Epithelial cell of prostate (primary cell): ENCODE results near the gene DACH1.
"Not testable (repeated sequence)": the region's sequence is repeated elsewhere in the genome, so short reads cannot be mapped to it uniquely, and the experiment has no call there.

Experiments
- DNase-seq: peaks from one replicate; pipeline ENCODE4 v3.0.0-alpha.2; 2011; ENCODE audit warnings: low read depth, low spot score
- H3K27ac ChIP-seq: fragments of 450-650 bp; 2 replicates; pipeline ENCODE4 v1.5.1; 2017; ENCODE audit warnings: mild to moderate bottlenecking

Gene DACH1

DNA sequence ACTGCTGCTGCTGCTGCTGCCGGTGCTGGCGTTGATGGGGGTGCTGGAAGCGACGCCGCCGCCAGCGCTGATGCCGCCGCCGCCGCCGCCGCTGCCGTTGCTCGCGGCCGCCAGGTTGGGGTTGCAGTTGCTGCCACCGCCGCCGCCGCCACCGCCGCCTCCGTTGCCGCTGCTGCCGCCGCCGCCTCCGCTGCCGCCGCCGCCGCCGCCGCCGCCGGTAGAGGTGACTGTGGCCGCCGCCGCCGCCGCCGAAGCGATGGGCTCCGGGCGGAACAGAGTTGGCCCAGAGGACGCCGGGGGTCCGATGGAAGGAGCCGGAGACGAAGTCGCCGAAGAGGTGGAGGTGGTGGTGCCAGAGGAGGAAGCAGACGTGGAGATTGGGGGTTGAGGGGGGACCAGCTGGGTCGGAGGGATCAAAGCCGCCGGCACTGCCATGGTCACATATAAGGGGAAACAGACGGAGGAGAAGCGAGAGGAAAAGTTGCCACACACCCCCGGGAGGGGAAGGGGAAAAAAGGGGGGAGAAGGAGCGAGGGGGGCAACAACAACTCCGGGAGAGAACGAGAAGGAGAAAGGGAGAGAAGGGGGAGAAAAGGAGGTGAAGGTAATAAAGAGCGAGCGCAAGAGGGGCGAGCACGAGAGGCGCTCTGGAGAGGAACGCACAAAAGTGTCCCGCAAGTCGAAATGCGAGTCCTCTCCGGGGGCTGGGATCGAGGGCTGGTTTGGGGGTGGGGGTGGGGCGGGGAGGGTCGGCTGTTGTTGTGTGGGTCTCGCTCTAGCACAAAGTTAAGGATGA, 471 bp downstream of the DACH1 start:
- DNase-seq, result no peak

GRCh38 chr13:71865874-71866334, 1.1 kb downstream of the DACH1 start:
- DNase-seq, result no peak
- no peak overlapping the region for H3K27ac ChIP-seq

More for the DNA sequence above, 471 bp downstream of the DACH1 start:
- no peak overlapping the region for H3K27ac ChIP-seq

GRCh38 chr13:71864986-71865873, 1.8 kb downstream of the DACH1 start:
- H3K27ac ChIP-seq, result no peak overlapping the region
- DNase-seq, result no peak

DNA sequence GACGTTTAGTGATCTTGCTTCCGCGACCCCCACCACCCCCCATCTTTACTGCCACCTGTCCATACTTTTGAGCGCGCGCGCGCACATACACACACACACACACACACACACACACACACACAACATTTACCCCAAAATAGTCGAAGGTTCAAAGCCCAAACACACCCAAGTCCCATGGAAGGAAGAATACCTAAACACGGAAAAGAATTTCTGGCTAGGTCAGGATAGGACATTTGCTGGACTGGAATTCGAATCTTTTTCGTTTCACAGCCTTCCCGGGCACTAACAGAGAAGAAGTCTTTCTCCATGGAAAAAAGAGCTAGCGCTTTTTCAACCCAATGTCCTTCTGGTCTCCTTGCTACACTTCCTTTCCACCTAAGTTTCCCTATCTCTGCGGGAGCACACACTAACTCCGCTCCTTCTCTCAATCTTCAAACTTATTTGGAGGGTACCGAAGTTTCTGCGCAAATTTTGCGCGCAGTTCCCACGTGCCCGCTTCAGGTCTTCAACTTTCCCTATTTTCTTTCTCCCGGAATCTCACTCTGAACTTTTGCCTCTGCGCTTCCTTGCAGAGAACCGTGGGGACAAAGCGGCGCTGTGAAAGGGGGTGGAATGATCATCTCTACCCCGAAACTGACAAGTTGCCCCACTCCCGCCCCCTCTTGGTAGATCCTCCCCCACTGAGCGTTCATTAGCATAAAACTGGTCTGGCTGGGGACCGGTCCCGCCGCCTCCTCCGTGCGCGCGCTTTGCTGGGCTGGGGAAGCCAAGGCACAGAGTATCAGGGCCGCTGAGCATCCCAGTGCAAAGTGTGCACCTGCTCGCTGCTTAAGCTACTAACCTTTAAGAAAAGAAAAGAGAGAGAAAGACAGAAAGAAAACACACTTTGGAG, 2.7 kb downstream of the DACH1 start:
- no peak overlapping the region for H3K27ac ChIP-seq
- DNase-seq, result no peak

GRCh38 chr13:71863254-71863865, 3.6 kb downstream of the DACH1 start:
- no peak for DNase-seq
- H3K27ac ChIP-seq, result no peak overlapping the region

DNA sequence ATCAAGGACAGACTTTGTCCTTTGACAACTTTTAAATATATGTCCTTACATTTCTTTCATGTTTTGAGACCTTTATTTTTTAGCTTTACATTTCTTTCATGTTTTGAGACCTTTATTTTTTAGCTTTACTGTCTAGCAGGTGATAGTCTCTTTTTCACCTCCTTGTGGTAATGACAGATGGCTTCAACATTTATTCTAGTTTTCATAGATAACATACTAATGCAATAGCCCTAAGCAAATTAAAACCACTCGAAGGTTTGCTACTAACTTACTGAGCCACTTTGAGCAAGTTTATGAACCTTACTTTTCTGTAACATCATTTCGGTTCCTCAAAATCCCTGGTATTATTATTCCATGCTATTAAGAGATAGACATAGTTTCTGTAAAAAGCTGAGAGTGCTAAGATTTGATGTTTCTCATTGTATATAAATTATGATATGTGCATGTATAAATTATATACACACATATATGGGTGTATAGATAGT, 4.5 kb downstream of the DACH1 start:
- H3K27ac ChIP-seq, result no peak overlapping the region
- no peak for DNase-seq

DNA sequence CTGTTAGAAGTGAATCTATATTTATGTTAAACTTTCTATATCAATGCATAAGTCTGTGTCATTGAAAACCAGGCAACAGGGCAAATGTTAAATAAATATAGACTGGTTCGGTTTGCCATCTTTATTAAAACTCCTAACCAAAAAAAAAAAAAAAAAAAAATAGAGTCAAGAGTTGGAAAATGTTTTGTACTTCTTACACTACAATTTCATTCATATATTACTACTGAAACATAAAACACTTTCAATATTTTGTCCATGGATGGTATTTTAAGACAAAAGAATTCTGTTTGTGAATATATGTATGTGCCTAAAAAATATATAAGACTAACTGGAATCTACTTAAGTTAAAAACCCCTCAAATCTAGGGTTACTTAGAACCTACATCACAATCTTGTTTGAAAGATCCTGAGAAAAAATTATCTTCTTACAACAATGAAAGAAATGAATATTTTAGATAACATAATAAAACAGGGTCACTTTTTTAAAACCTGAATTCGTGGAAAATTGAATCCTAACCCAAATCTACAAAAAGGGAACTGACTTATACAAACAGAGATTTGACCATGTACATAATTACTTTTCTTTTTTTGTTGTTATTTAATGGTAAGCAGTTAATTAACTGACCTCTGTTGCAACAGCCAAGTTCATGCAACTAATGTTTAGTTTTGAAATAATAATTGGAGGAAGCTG, 5.1 kb downstream of the DACH1 start:
- H3K27ac ChIP-seq, result no peak overlapping the region
- no peak for DNase-seq

DNA sequence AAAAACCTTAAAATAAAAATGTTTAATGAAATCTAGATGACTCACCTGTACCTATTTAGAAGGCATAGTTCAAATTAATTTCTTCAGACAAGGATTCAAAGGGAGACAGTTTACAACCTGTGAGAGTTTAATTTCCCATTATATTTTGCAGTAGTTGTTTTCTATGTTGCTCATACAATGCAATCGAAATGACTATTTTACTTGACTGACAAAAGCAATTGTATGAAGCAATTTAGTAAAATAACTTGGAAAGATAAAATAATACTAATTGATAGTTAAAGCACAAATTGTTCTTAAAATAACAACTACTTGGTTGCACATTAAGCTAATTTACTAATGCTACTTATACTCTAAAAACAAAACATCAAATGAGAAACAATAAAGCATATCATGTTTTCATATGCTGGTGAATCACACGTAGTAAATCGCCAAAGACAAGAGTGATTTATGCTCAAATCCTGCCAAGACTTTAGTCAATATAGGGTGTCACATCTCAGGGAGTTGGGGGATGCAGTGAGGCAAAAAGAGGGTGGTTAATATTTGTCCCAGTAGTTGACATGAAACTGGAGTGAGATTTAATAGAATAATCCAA, 6.4 kb downstream of the DACH1 start:
- H3K27ac ChIP-seq, result no peak overlapping the region

DNA sequence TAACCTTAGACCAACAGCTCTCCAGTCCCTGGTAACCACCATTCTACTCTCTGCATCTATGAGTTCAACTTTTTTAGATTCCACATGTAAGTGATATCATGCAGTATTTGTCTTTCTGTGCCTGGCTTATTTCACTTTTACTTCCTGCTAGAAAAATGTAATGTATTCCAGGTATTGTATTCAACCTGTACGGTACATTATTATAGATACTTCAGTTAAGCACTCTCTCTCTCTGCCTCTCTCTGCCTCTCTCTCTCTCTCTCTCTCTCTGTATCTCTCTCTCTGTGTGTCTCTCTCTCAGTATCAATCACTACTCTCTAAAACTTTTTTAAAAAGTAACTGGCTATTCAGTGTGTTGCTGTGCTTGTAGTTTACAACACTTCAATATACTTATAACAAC, 8.4 kb downstream of the DACH1 start:
- no peak for DNase-seq
- no peak overlapping the region for H3K27ac ChIP-seq

More for the DNA sequence above, 6.4 kb downstream of the DACH1 start:
- DNase-seq, result no peak

GRCh38 chr13:71856548-71857043, 10.4 kb downstream of the DACH1 start:
- no peak overlapping the region for H3K27ac ChIP-seq
- no peak for DNase-seq

- H3K27ac ChIP-seq, result no peak overlapping the region
- DNase-seq, result no peak
These were observed 12.6 kb downstream of the DACH1 start for GRCh38 chr13:71854401-71854800.

DNA sequence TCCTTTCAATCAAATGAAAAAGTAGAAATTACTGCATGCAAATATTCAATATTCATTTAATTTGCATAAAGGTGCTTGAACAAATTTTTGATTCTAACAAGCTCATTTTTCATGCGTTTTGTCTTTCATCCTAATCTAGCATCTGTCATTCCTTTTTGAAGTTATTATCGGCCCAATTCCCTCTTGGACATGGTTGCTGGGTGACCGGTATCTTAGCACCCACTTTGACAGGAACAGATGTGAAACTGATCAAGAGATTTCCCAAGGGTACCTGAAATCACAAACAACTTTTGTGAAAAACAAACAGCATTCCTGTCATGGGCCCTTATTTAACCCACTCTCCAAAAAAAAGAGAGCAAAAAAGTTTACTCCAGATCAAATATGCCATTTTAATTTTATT, 13.3 kb downstream of the DACH1 start:
- no peak overlapping the region for H3K27ac ChIP-seq
- no peak for DNase-seq

GRCh38 chr13:71852736-71853135, 14.3 kb downstream of the DACH1 start:
- no peak overlapping the region for H3K27ac ChIP-seq
- DNase-seq, result no peak

DNA sequence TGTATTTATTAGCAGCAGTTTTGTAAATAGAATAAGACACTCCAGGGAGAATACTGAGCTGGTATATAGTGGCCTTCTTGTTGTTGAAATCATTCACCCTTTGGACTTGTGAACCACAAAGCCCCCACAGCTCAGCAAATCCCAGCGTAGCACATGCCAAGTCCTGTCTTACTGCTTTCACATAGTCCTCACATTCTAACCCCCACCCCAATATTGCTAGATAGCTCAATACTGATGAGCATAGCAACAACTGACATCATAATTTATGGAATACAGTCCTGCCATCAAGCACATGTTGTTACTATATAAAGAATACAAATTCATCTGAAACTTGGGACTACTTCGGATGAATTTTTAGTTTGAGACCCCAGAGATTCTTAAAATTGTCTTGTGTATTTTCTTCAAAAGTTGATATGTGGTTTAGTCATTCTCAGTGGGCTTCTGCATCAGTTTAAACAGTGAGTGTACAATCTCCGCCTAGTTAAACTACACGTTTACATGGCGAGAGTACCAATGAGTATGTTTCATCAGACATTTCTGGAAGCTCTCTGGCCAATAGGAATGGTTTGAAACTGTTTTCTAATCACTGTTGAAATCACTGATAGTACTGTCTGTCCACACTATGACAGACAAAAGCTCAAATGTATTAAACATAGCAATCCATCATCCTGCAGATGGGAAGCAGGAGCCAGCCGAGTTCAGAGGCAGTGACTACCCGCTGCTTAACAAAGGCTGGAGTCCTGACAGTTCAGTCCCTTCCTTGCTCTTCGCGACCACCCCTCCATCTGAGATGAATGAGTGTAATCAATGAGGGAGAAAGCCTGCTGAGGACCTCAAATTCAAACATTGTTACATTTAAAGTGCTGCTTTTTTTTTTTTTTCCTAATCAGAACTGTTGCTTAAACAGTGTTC, 15.2 kb downstream of the DACH1 start:
- no peak for DNase-seq
- H3K27ac ChIP-seq, result no peak overlapping the region

- DNase-seq, result no peak
- H3K27ac ChIP-seq, result no peak overlapping the region
These were observed 25.0 kb downstream of the DACH1 start for GRCh38 chr13:71842003-71842402.

GRCh38 chr13:71838842-71839241, 28.2 kb downstream of the DACH1 start:
- H3K27ac ChIP-seq, result no peak overlapping the region
- no peak for DNase-seq

GRCh38 chr13:71837582-71837981, 29.4 kb downstream of the DACH1 start:
- H3K27ac ChIP-seq, DNase-seq: not testable (repeated sequence)

- H3K27ac ChIP-seq, result no peak overlapping the region
- no peak for DNase-seq
These were observed 35.3 kb downstream of the DACH1 start for GRCh38 chr13:71831716-71832115.
